Gastroesophageal sphincter (tissue), 4 donors: ENCODE results near the gene CDK5. TPM values are rescaled to one million over a fixed set of nuclear protein-coding genes. Genes with fewer than 3 reads are reported as not detected.

Experiments used
- ATAC-seq: fragments of 150-250 bp; one replicate; pipeline ENCODE4 v1.9.1; 2016; ENCODE audit warnings: mild to moderate bottlenecking, moderate library complexity
- H3K27ac ChIP-seq, 4 donors: fragments of 200-600 bp; sonication (generic) in 3 of 4; 1 replicate in 3 of 4; 2 replicates in 1 of 4; pipeline ENCODE4 v1.5.1; 2016 to 2019
- H3K27me3 ChIP-seq: fragments of 200-600 bp; sonication (generic); one replicate; pipeline ENCODE4 v1.5.1; 2019
- H3K36me3 ChIP-seq, 2 donors: fragments of 200-600 bp; sonication (generic); one replicate each; pipeline ENCODE4 v1.5.1; 2019; ENCODE audit warnings: control low read depth in 1 of 2
- H3K4me1 ChIP-seq, 3 donors: fragments of 200-600 bp; sonication (generic); 1 replicate in 2 of 3; 2 replicates in 1 of 3; pipeline ENCODE4 v1.5.1; 2016 to 2019; ENCODE audit warnings: control low read depth in 2 of 3
- H3K4me3 ChIP-seq, 2 donors: fragments of 200-600 bp; sonication (generic); one replicate each; pipeline ENCODE4 v1.5.1; 2019; ENCODE audit warnings: mild to moderate bottlenecking in 1 of 2, moderate library complexity in 1 of 2
- H3K9me3 ChIP-seq, 3 donors: fragments of 200-600 bp; sonication (generic); one replicate each; pipeline ENCODE4 v1.5.1; 2017 to 2019; ENCODE audit warnings: control low read depth in 2 of 3
- CTCF ChIP-seq, 4 experiments: fragments of 200-600 bp in 2 of 4; fragments of 450-650 bp in 2 of 4; sonication (generic) in 1 of 4; IDR thresholded peaks; one replicate each; pipeline ENCODE4 v1.5.1; 2017 to 2019; ENCODE audit warnings: antibody characterized with exemption in 4 of 4, mild to moderate bottlenecking in 2 of 4, moderate library complexity in 2 of 4
- EP300 ChIP-seq: sonication (generic); formaldehyde crosslinking; IDR thresholded peaks from one replicate; pipeline ENCODE4 v1.6.1; 2017; ENCODE audit warnings: antibody characterized with exemption, mild to moderate bottlenecking
- POLR2A ChIP-seq, 2 donors: fragments of 450-650 bp; IDR thresholded peaks; one replicate each; pipeline ENCODE4 v1.6.1; 2017; ENCODE audit warnings: antibody characterized with exemption in 2 of 2, mild to moderate bottlenecking in 2 of 2, moderate library complexity in 1 of 2
- POLR2AphosphoS5 ChIP-seq: sonication (generic); formaldehyde crosslinking; IDR thresholded peaks from one replicate; pipeline ENCODE4 v1.6.1; 2017; ENCODE audit warnings: antibody characterized with exemption
- WGBS, 2 donors: methylation state at CpG; one replicate each; pipeline ENCODE4 v1.1.5; 2018; ENCODE audit warnings: low coverage in 1 of 2; 5-methylcytosine and 5-hydroxymethylcytosine counted together
- total RNA-seq, 4 donors: library from RNA; depleted of rRNA; stranded (reverse); fragments of >200 nt; gene quantifications; one replicate each; pipeline ENCODE4 v1.1.0, GENCODE V29; 2016

CDK5 gene
- total RNA-seq = 1 to 10 TPM; 3.4 to 8.8 (median 6.4) TPM

GRCh38 chr7:151057506-151057988 lies at the start of gene CDK5:
Gene CDK5 (minus strand): TSS chr7:151057897. CDS start chr7:151057848, 49 bp downstream.
- ATAC-seq = peak; percentile 8

GRCh38 chr7:151104411-151105235 lies 46.9 kb upstream of the CDK5 start:
- Histone ChIP-seq H3K27me3 (no peaks in the 10 kb centered on the region), H3K9me3 (no peaks in the 10 kb centered on the region), H3K27ac (no peak overlapping the region), H3K4me3 (no peak overlapping the region), H3K36me3 (peaks cover 0 to 22% of the 10 kb centered on the region in 2 donors), H3K4me1 (peaks cover 0 to 43% (median 12%) of the 10 kb centered on the region in 3 donors)
- WGBS, 2 donors = 69 to 75% methylated on average over 15 to 17 of the region's 23 CpGs
- ATAC-seq = no peak
- TF ChIP-seq CTCF (IDR thresholded peaks at IDR 0.05) = no peak
- no peak for TF ChIP-seq POLR2AphosphoS5
- no peak for TF ChIP-seq POLR2A (IDR thresholded peaks at IDR 0.05)

More at GRCh38 chr7:151057506-151057988, at the start of gene CDK5:
- TF ChIP-seq POLR2A (IDR thresholded peaks at IDR 0.05) (no peak), CTCF (IDR thresholded peaks at IDR 0.05) (no peak), POLR2AphosphoS5 (no peak), EP300 (no peak)
- no peaks in the 10 kb centered on the region for H3K27me3 ChIP-seq
- WGBS, 2 donors = 0% methylated on average over 18 to 28 of the region's 30 CpGs
- H3K4me3 ChIP-seq = peak within 1 kb of the TSS; percentile 55 to 89
- peak within 1 kb of the TSS; percentile 77 to 99 (median 90) for H3K27ac ChIP-seq
- H3K4me1 ChIP-seq = peaks cover 6 to 50% (median 39%) of the 10 kb centered on the region in 3 donors
- H3K9me3 ChIP-seq = no peaks in the 10 kb centered on the region
- peaks cover 0 to 22% of the 10 kb centered on the region in 2 donors for H3K36me3 ChIP-seq

GRCh38 chr7:151103973-151104372 lies 46.3 kb upstream of the CDK5 start:
- no peaks in the 10 kb centered on the region for H3K9me3 ChIP-seq
- no peak overlapping the region for H3K27ac ChIP-seq
- ATAC-seq = no peak
- H3K4me3 ChIP-seq = no peak overlapping the region
- no peaks in the 10 kb centered on the region for H3K27me3 ChIP-seq
- WGBS, 2 donors = 81 to 88% methylated on average over 9 of the region's 12 CpGs
- TF ChIP-seq POLR2A (IDR thresholded peaks at IDR 0.05) (no peak), EP300 (no peak), CTCF (IDR thresholded peaks at IDR 0.05) (no peak), POLR2AphosphoS5 (no peak)
- peaks cover 0 to 43% (median 15%) of the 10 kb centered on the region in 3 donors for H3K4me1 ChIP-seq
- peaks cover 0 to 22% of the 10 kb centered on the region in 2 donors for H3K36me3 ChIP-seq

GRCh38 chr7:151102991-151103390 lies 45.3 kb upstream of the CDK5 start:
- 50 to 70% methylated on average over 1 to 2 of the region's 3 CpGs for WGBS, 2 donors
- Histone ChIP-seq H3K4me1 (peaks cover 0 to 43% (median 15%) of the 10 kb centered on the region in 3 donors), H3K4me3 (no peak overlapping the region), H3K36me3 (peaks cover 0 to 22% of the 10 kb centered on the region in 2 donors), H3K27ac (no peak overlapping the region), H3K9me3 (no peaks in the 10 kb centered on the region), H3K27me3 (no peaks in the 10 kb centered on the region)
- no peak for TF ChIP-seq CTCF (IDR thresholded peaks at IDR 0.05)
- no peak for TF ChIP-seq POLR2AphosphoS5
- TF ChIP-seq EP300 = no peak
- TF ChIP-seq POLR2A (IDR thresholded peaks at IDR 0.05) = no peak
- no peak for ATAC-seq
